ENCODE results near the gene NSFL1C.
"Not testable (repeated sequence)": the region's sequence is repeated elsewhere in the genome, so short reads cannot be mapped to it uniquely, and the experiment has no call there.

Gene NSFL1C

DNA sequence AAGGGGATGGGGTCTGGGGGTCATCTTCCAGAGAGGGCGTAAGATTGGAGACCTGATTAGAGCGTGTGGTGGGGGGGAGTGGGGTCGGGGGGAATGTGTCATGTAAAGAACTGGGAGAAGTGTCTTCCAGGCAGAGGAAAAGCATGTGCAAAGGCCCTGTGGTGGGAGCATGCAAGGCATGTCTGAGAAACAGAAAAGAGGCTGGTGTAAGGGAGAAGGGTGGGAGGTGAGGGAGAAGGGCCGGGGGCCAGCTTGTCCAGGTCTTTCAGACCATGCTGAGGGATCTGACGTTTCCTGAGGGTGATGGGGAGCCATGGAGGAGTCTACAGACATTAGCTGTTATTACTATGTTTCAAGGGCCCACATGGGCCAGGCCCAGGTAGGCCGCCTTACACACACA lies 43.4 kb downstream of the NSFL1C start:
- no peak for DNase-seq

DNA sequence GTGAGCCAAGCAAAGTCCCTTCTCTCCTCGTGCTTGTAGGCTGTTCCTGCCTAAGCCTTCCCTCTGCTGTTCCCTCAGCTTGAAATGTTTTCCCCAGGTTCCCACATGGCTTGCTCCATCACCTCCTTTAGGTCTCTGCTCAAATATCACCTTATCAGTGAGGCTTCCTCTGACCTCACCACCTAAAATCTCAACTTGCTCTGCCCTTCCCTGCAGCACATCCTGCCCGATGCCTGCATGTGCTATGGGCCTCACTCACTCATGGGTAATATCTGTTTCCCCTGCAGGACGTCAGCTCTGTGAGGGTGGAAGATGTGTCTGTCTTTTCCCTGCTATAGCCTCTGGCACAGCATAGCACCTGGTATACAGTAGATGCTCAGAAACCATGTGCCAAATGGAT lies 43.9 kb downstream of the NSFL1C start:
- DNase-seq: no peak

DNA sequence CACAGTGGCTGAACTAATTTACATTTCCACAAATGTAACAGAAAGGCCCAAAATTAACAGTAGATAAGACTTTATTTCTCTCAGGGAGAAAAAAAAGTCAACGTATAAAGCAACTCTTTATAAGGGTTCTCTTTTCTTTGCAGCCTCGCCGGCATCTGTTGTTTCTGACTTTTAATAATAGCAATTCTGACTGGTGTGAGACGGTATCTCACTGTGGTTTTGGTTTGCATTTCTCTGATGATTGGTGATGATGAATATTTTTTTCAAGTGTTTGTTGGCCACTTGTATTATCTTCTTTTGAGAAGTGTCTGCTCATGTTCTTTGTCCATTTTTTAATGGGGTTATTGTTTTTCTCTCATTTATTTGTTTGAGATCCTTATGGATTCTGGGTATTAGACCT lies 46.6 kb downstream of the NSFL1C start:
- DNase-seq: no peak

DNA sequence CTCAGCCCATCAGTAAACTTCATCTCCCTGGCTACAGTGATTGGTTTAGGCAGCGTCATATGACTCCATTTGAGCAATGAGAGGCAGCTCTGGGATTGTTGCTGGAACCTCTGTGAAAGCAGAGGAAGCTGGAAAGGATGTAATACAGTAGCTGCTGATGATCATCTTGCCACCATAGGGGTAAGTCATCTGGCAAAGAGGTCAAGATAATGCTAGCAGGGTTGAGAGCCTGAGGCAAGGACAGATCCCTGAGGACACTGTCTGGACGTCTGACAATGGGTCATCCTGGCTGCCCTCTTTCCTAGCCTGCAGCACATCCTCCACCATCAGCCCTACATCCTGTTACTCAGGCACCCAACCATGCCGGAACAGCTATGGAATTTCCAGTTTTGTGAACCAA lies 48.3 kb downstream of the NSFL1C start:
- DNase-seq: no peak

DNA sequence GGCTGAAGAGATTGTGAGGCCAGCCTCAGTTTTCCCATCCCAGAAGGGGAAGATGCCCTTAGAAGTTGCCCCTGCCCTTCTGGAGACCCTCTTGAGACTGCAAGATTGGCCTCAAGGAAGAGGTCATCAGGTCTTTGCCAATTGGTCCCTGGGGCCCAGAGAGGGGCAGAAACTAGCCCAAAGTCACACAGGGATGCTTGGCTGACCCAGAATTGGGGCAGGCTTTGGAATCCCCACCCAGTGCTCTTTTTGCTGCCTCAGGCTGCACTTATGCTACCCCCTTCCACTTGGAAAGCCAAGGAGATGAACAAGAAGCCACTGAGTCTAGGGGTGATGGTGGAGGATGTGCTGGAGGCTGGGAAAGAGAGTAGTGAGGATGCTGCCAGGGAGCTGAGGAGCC lies 48.9 kb downstream of the NSFL1C start:
- no peak for DNase-seq

- DNase-seq: no peak
These were observed 49.4 kb downstream of the NSFL1C start for GRCh38 chr20:1417273-1417672.

- no peak for DNase-seq
These were observed 50.8 kb downstream of the NSFL1C start for GRCh38 chr20:1415667-1416468.

- no peak for DNase-seq
These were observed 51.7 kb downstream of the NSFL1C start for GRCh38 chr20:1414982-1415381.

GRCh38 chr20:1405801-1406200 lies 60.8 kb downstream of the NSFL1C start:
- DNase-seq: no peak

- no peak for DNase-seq
These were observed 63.0 kb downstream of the NSFL1C start for GRCh38 chr20:1403624-1404023.

DNA sequence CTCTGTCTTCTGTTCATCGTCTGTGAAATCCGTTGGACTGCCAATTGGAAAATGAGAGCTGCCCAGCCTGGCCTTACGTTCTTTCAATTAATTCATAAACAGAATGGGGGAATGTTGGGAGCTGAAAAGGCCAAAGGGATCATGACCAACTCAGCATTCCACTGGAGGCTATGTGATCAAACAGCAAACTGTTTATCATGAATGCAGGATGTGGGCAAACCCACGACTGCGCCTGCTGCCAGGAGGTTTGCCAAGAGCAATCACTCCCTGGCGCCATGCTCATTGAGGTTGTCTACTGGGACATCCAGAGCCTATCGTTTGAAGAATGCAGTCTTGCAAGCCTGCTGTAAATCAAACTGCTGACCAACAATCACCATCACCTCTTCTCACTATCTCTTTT lies 64.5 kb downstream of the NSFL1C start:
- DNase-seq: no peak

DNA sequence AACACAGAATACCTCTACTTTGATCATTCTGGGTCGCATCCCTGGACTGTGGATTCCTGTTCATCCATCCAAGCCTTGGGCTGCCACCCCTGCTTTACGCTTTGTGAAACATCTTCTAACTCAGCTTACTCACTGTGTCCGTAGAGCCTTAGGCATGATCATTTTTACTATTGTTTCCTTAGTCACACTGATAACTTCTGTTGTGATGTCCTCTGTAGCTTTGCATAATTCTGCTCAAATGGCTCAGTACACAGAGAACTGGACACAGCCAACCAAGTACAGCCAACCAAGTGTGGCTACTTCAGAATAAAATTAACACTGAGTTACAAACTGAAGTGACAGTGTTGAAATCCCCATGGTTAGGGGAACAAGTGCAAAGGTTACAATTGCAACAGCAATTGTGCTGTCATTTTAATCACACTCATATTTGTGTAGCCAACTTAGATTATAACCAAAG lies 65.2 kb downstream of the NSFL1C start:
- no peak for DNase-seq

- DNase-seq: not testable (repeated sequence)
These were observed 66.8 kb downstream of the NSFL1C start for GRCh38 chr20:1399678-1400366.

GRCh38 chr20:1398185-1398584 lies 68.5 kb downstream of the NSFL1C start:
- DNase-seq: not testable (repeated sequence)

DNA sequence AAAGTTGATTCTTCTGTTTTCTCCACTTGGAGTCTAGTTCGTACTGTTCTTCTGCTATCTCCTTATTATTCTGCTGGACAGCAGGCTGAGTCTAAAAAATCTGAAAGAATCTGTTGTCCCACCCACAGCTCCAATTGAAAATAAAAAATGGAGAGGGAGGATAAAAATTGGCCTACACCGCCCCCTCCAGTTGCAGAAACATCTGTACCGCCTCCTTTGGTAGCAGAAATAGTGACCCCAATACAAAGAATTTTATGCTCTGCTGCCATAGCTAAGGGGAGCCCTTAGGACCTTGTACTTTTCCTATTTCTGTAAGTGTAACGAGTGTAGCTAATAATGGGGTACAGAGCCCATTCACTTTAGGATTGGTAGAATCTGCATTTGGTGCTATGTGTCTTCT lies 68.9 kb downstream of the NSFL1C start:
- no peak for DNase-seq

DNA sequence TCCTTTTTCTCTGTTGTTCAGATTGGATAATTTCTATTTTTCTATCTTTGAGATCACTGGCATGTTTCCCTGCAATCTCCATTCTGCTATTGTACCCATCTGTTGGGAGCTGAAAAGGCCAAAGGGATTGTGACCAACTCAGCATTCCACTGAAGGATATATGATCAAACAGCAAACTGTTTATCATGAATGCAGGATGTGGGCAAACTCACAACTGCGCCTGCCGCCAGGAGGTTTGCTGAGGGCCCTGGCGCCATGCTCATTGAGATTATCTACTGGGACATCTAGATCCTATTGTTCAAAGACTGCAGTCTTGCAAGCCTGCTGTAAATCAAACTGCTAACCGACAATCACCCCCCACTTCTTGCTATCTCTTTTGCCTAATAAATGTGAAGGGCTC lies 69.9 kb downstream of the NSFL1C start:
- DNase-seq: no peak

- no peak for DNase-seq
These were observed 70.4 kb downstream of the NSFL1C start for GRCh38 chr20:1396264-1396663.

GRCh38 chr20:1394686-1395085 lies 72.0 kb downstream of the NSFL1C start:
- no peak for DNase-seq

DNA sequence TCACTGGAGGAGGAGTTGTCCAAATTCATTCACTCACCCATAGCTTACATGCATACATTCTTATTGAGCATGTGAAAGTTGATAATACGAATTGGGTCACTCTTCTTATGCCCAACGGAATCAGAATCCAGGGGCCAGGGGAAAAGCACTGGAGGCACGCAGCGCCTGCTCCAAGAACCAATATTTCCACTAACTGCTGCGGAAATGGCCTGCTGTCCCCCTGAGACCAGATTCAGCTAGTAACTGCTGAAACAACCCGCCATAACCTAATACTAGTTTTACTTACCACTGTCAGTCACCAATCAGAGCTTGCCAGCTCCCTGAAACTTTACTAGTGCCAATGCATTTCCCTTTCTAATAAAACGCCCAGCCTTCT lies 73.2 kb downstream of the NSFL1C start:
- DNase-seq: no peak

GRCh38 chr20:1392693-1393506 lies 73.7 kb downstream of the NSFL1C start, which contains the start of gene FKBP1A:
Gene FKBP1A (minus strand): TSS chr20:1393054. CDS start chr20:1392998, 56 bp downstream.
- DNase-seq: peak; percentile 93

- DNase-seq: no peak
These were observed 74.3 kb downstream of the NSFL1C start for GRCh38 chr20:1392443-1392692.

All from CD4-positive, alpha-beta T cell treated with Interleukin-4 for 4 hours (primary cell).